ENCODE measurements around the gene FUT3. TPM values are rescaled to one million over a fixed set of nuclear protein-coding genes. Genes with fewer than 3 reads are reported as not detected.

The FUT3 gene
- total and polyA plus RNA-seq, 8 donors, result 3.3 to 13.9 (median 7.9) TPM

- 91 to 94% methylated on average over 29 of the region's 29 CpGs for WGBS, 2 donors
- ATAC-seq (no peak), DNase-seq (peak in 1 of 6 donors; percentile 63), FAIRE-seq (no peak)
- H3K9me3 ChIP-seq, result no peaks in the 10 kb centered on the region
- H3K4me1 ChIP-seq, result no peaks in the 10 kb centered on the region
- H3K4me3 ChIP-seq, result no peak overlapping the region
- TF ChIP-seq, protein P1, sequence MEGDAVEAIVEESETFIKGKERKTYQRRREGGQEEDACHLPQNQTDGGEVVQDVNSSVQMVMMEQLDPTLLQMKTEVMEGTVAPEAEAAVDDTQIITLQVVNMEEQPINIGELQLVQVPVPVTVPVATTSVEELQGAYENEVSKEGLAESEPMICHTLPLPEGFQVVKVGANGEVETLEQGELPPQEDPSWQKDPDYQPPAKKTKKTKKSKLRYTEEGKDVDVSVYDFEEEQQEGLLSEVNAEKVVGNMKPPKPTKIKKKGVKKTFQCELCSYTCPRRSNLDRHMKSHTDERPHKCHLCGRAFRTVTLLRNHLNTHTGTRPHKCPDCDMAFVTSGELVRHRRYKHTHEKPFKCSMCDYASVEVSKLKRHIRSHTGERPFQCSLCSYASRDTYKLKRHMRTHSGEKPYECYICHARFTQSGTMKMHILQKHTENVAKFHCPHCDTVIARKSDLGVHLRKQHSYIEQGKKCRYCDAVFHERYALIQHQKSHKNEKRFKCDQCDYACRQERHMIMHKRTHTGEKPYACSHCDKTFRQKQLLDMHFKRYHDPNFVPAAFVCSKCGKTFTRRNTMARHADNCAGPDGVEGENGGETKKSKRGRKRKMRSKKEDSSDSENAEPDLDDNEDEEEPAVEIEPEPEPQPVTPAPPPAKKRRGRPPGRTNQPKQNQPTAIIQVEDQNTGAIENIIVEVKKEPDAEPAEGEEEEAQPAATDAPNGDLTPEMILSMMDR (IDR thresholded peaks at IDR 0.05), result no peak
- no peak overlapping the region for H3K27ac ChIP-seq
- peaks cover 0 to 16% (median 12%) of the 10 kb centered on the region in 3 donors for H3K36me3 ChIP-seq
- H3K27me3 ChIP-seq, result no peaks in the 10 kb centered on the region
- intact Hi-C loops (cut with DNase I), result loop anchor here in 1 of 3 donors (5.0 kb wide), 1 partner anchor 84 kb away; no protein-coding TSS in a partner anchor
Measured at GRCh38 chr19:5896365-5897076, 45.3 kb upstream of the FUT3 start.

GRCh38 chr19:5895890-5896289 is 44.6 kb upstream of the FUT3 start:
- H3K4me1 ChIP-seq, result no peaks in the 10 kb centered on the region
- no peak overlapping the region for H3K27ac ChIP-seq
- no peak for ATAC-seq
- no peak for FAIRE-seq
- H3K27me3 ChIP-seq, result no peaks in the 10 kb centered on the region
- TF ChIP-seq, protein P1 (IDR thresholded peaks at IDR 0.05), result no peak
- no peaks in the 10 kb centered on the region for H3K9me3 ChIP-seq
- 89 to 93% methylated on average over 8 of the region's 8 CpGs for WGBS, 2 donors
- intact Hi-C loops (cut with DNase I), result loop anchor here in 1 of 3 donors (5.0 kb wide), 1 partner anchor 84 kb away; no protein-coding TSS in a partner anchor
- H3K36me3 ChIP-seq, result peaks cover 0 to 16% (median 12%) of the 10 kb centered on the region in 3 donors
- DNase-seq, result peak in 1 of 6 donors; percentile 70
- H3K4me3 ChIP-seq, result no peak overlapping the region

DNA sequence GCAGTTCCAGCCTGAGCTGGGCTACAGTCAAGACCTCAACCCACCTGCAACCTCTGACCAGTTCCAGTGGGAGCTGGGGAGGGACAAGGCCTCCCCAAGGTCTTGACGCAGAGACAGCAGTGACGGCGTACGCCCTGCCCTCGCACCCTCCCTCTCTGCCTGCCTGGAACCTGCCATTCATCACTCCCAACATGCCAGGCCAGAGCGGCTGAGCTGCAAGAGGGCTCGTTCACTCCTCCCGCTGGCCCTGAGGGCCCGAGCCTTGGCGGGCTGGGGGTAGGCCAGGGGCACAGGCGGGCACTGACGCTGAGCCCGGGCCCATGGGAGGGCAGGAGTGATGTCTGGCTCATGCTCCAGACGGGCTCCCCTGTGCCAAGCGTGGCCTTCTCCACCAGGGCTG is 44.2 kb upstream of the FUT3 start:
- Histone ChIP-seq H3K4me1 (no peaks in the 10 kb centered on the region), H3K9me3 (no peaks in the 10 kb centered on the region), H3K36me3 (peaks cover 0 to 16% (median 12%) of the 10 kb centered on the region in 3 donors), H3K27me3 (no peaks in the 10 kb centered on the region), H3K27ac (no peak overlapping the region), H3K4me3 (no peak overlapping the region)
- peak in 1 of 6 donors; percentile 65 for DNase-seq
- ATAC-seq, result no peak
- TF ChIP-seq, protein P1 (IDR thresholded peaks at IDR 0.05), result no peak
- FAIRE-seq, result no peak
- 78 to 81% methylated on average over 13 to 15 of the region's 15 CpGs for WGBS, 2 donors
- intact Hi-C loops (cut with DNase I), result loop anchor here in 1 of 3 donors (5.0 kb wide), 1 partner anchor 83 kb away; no protein-coding TSS in a partner anchor

GRCh38 chr19:5894704-5895349 is 43.6 kb upstream of the FUT3 start:
- ATAC-seq (no peak), DNase-seq (peak in 1 of 6 donors; percentile 69), FAIRE-seq (no peak)
- TF ChIP-seq, protein P1 (IDR thresholded peaks at IDR 0.05), result no peak
- Histone ChIP-seq H3K4me1 (no peaks in the 10 kb centered on the region), H3K36me3 (peaks cover 0 to 16% (median 12%) of the 10 kb centered on the region in 3 donors), H3K9me3 (no peaks in the 10 kb centered on the region), H3K27ac (no peak overlapping the region), H3K4me3 (no peak overlapping the region), H3K27me3 (no peaks in the 10 kb centered on the region)
- intact Hi-C loops (cut with DNase I), result loop anchor here in 2 of 3 donors (5.0 kb wide), 2 partner anchors 83 to 88 kb away; partner anchors contain the start of gene NRTN (in 1 of the 2)
- 87 to 88% methylated on average over 28 of the region's 28 CpGs for WGBS, 2 donors
